Measurements from ENCODE around the gene POT1. TPM values are rescaled to one million over a fixed set of nuclear protein-coding genes. Genes with fewer than 3 reads are reported as not detected.

The POT1 gene
- total and polyA plus RNA-seq, 2 of the 8 experiments (the other 6 are each of a cell fraction or from before 2014, with no cell fraction given) = 13.1 to 22.8 TPM

- H4K20me1 ChIP-seq (replicated peaks in 1 of 2; ENCODE audit: control insufficient read depth in 1 of 2, insufficient read depth in 2 of 2, low read length in 2 of 2) = no peaks in the 10 kb centered on the region
- H4K5ac ChIP-seq (ENCODE audit: insufficient read length, low read depth, low read length) = no peak overlapping the region
- H3K9me3 ChIP-seq (ENCODE audit: insufficient read depth in 2 of 2, low read depth in 1 of 2, low read length in 1 of 2) = no peaks in the 10 kb centered on the region
- H3K79me2 ChIP-seq (ENCODE audit: control insufficient read depth in 1 of 2, insufficient read depth in 2 of 2, low read length in 2 of 2) = no peaks in the 10 kb centered on the region
- POLR2A ChIA-PET (ENCODE audit: partially characterized antibody) = no interaction called here
- no peak overlapping the region for H3K4me3 ChIP-seq (ENCODE audit: extremely low read depth in 1 of 4, insufficient read depth in 2 of 4, low read depth in 3 of 4, low read length in 4 of 4)
- no peak overlapping the region for H3K23ac ChIP-seq (ENCODE audit: insufficient read length)
- no peaks in the 10 kb centered on the region for H3K36me3 ChIP-seq (ENCODE audit: control insufficient read depth in 2 of 4, insufficient read depth in 4 of 4, low read length in 3 of 4)
- H3K14ac ChIP-seq (ENCODE audit: insufficient read length) = no peak overlapping the region
- no peaks in the 10 kb centered on the region for H3K4me1 ChIP-seq (replicated peaks in 1 of 4; ENCODE audit: control insufficient read depth in 3 of 4, insufficient read depth in 4 of 4, low read length in 3 of 4)
- H3K4ac ChIP-seq (replicated peaks; ENCODE audit: insufficient read length, low read depth, low read length) = no peak overlapping the region
- H2AFZ ChIP-seq (ENCODE audit: low read length) = no peak overlapping the region
- no peak overlapping the region for H3K18ac ChIP-seq (ENCODE audit: extremely low read depth, low read length)
- H2BK12ac ChIP-seq (ENCODE audit: low read depth, low read length) = no peak overlapping the region
- no peaks in the 10 kb centered on the region for H3K27me3 ChIP-seq (replicated peaks in 1 of 4; ENCODE audit: control insufficient read depth in 3 of 4, extremely low read depth in 1 of 4, insufficient read depth in 3 of 4, low read length in 3 of 4)
- no peak overlapping the region for H4K91ac ChIP-seq (replicated peaks; ENCODE audit: insufficient read length, low read length)
- CTCF ChIA-PET (ENCODE audit: partially characterized antibody) = interaction anchor here (1.1 kb wide), 1 partner anchor 88 kb away, joined by 3 read pairs; no protein-coding TSS in a partner anchor
- H3K56ac ChIP-seq (replicated peaks; ENCODE audit: insufficient read length, low read depth, low read length) = no peak overlapping the region
- no peak overlapping the region for H2BK5ac ChIP-seq (ENCODE audit: low read depth, low read length)
- 92% methylated on average over 3 of the region's 3 CpGs; no CpG with 5 or more reads in 1 of the 2 experiments for WGBS, 2 experiments (ENCODE audit: extremely low coverage in 1 of 2, insufficient coverage in 1 of 2, insufficient read length in 1 of 2, insufficient replicate concordance in 2 of 2, low coverage in 1 of 2, low lambda C conversion rate in 2 of 2, missing lambda C conversion rate in 1 of 2)
- H4K8ac ChIP-seq (ENCODE audit: extremely low read depth, insufficient read depth, low read length) = no peak overlapping the region
- H2BK120ac ChIP-seq (replicated peaks; ENCODE audit: low read depth, low read length) = no peak overlapping the region
- H3K27ac ChIP-seq (ENCODE audit: low read depth, low read length) = no peak overlapping the region
- H2AK5ac ChIP-seq (ENCODE audit: low read depth, low read length) = no peak overlapping the region
- no peak overlapping the region for H2BK20ac ChIP-seq (ENCODE audit: low read length)
- FAIRE-seq = no peak
- H3K79me1 ChIP-seq (ENCODE audit: low read depth, low read length) = no peaks in the 10 kb centered on the region
- no peaks in the 10 kb centered on the region for H3K23me2 ChIP-seq (ENCODE audit: low read depth, low read length)
- DNase-seq (ENCODE audit: low read depth in 1 of 2, low spot score in 2 of 2) = no peak
- H2BK15ac ChIP-seq (ENCODE audit: low read length) = no peak overlapping the region
- H3K9ac ChIP-seq (replicated peaks in 1 of 4; ENCODE audit: extremely low read depth in 1 of 4, low read depth in 3 of 4, low read length in 3 of 4) = no peak overlapping the region
- H3K4me2 ChIP-seq (ENCODE audit: insufficient read depth in 1 of 2, low read depth in 2 of 2, low read length in 2 of 2) = no peak overlapping the region
- TF ChIP-seq CBX5 (IDR thresholded peaks at IDR 0.05; ENCODE audit: low read depth, low read length) = no peak
- no peak for TF ChIP-seq TCF12 (IDR thresholded peaks at IDR 0.05; ENCODE audit: low read depth, low read length)
- TF ChIP-seq SIRT6 (IDR thresholded peaks at IDR 0.05; ENCODE audit: low read length) = no peak
- no peak for TF ChIP-seq NANOG (IDR thresholded peaks at IDR 0.05; ENCODE audit: insufficient read depth, low read depth, low read length, poor library complexity, severe bottlenecking)
- no peak for TF ChIP-seq MAX (IDR thresholded peaks at IDR 0.05)
- TF ChIP-seq YY1 (IDR thresholded peaks at IDR 0.05; ENCODE audit: low read depth, low read length) = no peak
- no peak for TF ChIP-seq USF2 (IDR thresholded peaks at IDR 0.05; ENCODE audit: low read length)
- no peak for TF ChIP-seq SRF (IDR thresholded peaks at IDR 0.05; ENCODE audit: low read depth, low read length)
- no peak for TF ChIP-seq EGR1 (IDR thresholded peaks at IDR 0.05; ENCODE audit: borderline replicate concordance, low read depth, low read length)
- TF ChIP-seq KDM5A (IDR thresholded peaks at IDR 0.05; ENCODE audit: low read length) = no peak
- no peak for TF ChIP-seq GABPA (IDR thresholded peaks at IDR 0.05; ENCODE audit: borderline replicate concordance, insufficient read depth, low read length)
- TF ChIP-seq SP4 (IDR thresholded peaks at IDR 0.05; ENCODE audit: low read length) = no peak
- TF ChIP-seq EP300 (IDR thresholded peaks at IDR 0.05; ENCODE audit: borderline replicate concordance in 1 of 2, low read depth in 2 of 2, low read length in 2 of 2) = no peak
- TF ChIP-seq BRCA1 (IDR thresholded peaks at IDR 0.05; ENCODE audit: low read depth, low read length) = no peak
Observed at GRCh38 chr7:124945680-124946079, 16.1 kb upstream of the POT1 start.
